Fibroblast of upper back skin (primary cell): ENCODE results near the gene HIP1.
A peak's percentile ranks its signal among the peaks of the same experiment; 100 is the strongest.
"Not testable (repeated sequence)": the region's sequence is repeated elsewhere in the genome, so short reads cannot be mapped to it uniquely, and the experiment has no call there.

Source experiments
- DNase-seq: peaks from one replicate; pipeline ENCODE4 v3.0.0-alpha.2; 2013

The HIP1 gene

GRCh38 chr7:75639071-75639885 lies 99.5 kb downstream of the HIP1 start:
- peak; percentile 35 for DNase-seq

- peak; percentile 38 for DNase-seq
These were observed 100.1 kb downstream of the HIP1 start for GRCh38 chr7:75638594-75639070.

- DNase-seq = no peak
These were observed 100.7 kb downstream of the HIP1 start for GRCh38 chr7:75637854-75638593.

GRCh38 chr7:75635036-75635435 lies 103.7 kb downstream of the HIP1 start:
- no peak for DNase-seq

GRCh38 chr7:75632587-75632986 lies 106.2 kb downstream of the HIP1 start:
- not testable (repeated sequence) for DNase-seq

GRCh38 chr7:75631711-75632110 lies 107.0 kb downstream of the HIP1 start:
- DNase-seq = no peak

- DNase-seq = no peak
These were observed 108.2 kb downstream of the HIP1 start for GRCh38 chr7:75630549-75630948.

- no peak for DNase-seq
These were observed 109.7 kb downstream of the HIP1 start for GRCh38 chr7:75629044-75629443.

GRCh38 chr7:75628055-75628454 lies 110.7 kb downstream of the HIP1 start:
- DNase-seq = no peak

GRCh38 chr7:75626954-75627353 lies 111.8 kb downstream of the HIP1 start:
- no peak for DNase-seq

GRCh38 chr7:75625868-75626267 lies 112.9 kb downstream of the HIP1 start:
- DNase-seq = no peak

GRCh38 chr7:75624134-75624832 lies 114.5 kb downstream of the HIP1 start:
- peak; percentile 79 for DNase-seq

- peak; percentile 31 for DNase-seq
These were observed 115.2 kb downstream of the HIP1 start for GRCh38 chr7:75623390-75624133.

GRCh38 chr7:75621124-75621523 lies 117.6 kb downstream of the HIP1 start:
- no peak for DNase-seq

- no peak for DNase-seq
These were observed 119.1 kb downstream of the HIP1 start for GRCh38 chr7:75619636-75620035.

GRCh38 chr7:75617634-75618234 lies 121.0 kb downstream of the HIP1 start:
- DNase-seq = no peak

GRCh38 chr7:75616421-75617167 lies 122.1 kb downstream of the HIP1 start:
- DNase-seq = no peak

GRCh38 chr7:75614401-75614800 lies 124.3 kb downstream of the HIP1 start:
- DNase-seq = no peak

GRCh38 chr7:75613351-75613750 lies 125.4 kb downstream of the HIP1 start:
- DNase-seq = no peak

GRCh38 chr7:75611557-75612178 lies 127.1 kb downstream of the HIP1 start:
- DNase-seq = no peak

GRCh38 chr7:75609416-75609815 lies 129.3 kb downstream of the HIP1 start:
- not testable (repeated sequence) for DNase-seq
